GM21515 (cell line): Measurements from ENCODE around the gene NCKAP5.

Experiments used
- ATAC-seq: cut with Tn5 transposase; IDR thresholded peaks from one replicate; pipeline ENCODE4 v1.9.1; 2021; ENCODE audit not compliant: unreplicated experiment

Gene NCKAP5

DNA sequence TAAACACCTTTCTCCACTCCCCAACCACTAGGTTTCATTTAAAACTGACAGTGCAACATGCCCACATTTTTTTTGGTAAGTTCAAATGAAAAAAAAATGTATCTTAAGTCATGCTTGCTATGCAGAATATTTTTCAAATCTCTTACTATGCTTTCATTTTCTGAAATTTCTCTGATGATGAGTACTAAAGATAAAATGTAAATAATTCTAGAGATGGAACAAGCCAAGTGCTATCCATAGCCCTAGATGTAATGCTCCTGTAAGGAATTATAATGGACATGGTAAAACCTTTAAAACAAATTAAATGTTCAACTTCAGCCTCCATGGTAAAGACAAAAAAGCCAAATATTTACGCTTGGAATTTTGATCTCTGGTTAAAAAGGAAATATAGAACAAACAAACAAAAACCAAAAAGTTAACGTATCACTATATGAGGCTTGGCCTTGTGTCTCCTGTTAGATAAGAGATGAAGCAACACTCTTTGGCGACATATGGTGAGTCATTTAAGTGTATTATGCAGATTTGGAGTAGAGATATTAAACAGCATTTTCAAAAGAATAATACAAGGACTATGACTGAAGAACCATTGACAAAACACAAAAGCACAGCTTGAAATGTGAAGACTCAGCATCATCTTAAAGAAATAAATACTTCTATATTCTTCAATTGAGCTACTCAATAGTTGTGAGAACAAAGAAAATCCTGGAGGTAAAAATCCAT is 506.2 kb downstream of the NCKAP5 start:
- ATAC-seq = no peak

GRCh38 chr2:133054297-133054696 is 514.0 kb downstream of the NCKAP5 start:
- ATAC-seq = no peak

DNA sequence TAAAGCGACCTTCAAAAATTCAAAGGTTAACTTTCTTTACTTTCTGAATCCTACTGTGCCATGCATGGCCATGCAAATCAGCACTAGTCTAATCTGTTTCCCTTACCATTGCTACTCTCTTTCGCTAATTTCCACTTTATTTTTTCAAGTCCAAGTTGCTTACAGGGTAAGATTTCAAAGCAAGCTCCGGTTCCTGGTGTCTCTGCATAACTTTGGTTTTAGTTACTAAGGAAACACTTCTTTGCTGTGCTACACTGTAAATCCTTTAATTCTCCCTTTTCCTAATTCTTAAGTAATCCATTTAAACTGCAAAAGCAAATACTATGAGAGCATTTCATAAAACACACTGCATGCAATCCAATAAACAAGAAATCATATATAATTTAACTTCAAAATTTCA is 514.7 kb downstream of the NCKAP5 start:
- ATAC-seq = no peak

- no peak for ATAC-seq
Observed at GRCh38 chr2:133045787-133046186, 522.5 kb downstream of the NCKAP5 start.

- ATAC-seq = no peak
Observed at GRCh38 chr2:133044556-133044955, 523.7 kb downstream of the NCKAP5 start.

GRCh38 chr2:133040170-133040569 is 528.1 kb downstream of the NCKAP5 start:
- no peak for ATAC-seq

DNA sequence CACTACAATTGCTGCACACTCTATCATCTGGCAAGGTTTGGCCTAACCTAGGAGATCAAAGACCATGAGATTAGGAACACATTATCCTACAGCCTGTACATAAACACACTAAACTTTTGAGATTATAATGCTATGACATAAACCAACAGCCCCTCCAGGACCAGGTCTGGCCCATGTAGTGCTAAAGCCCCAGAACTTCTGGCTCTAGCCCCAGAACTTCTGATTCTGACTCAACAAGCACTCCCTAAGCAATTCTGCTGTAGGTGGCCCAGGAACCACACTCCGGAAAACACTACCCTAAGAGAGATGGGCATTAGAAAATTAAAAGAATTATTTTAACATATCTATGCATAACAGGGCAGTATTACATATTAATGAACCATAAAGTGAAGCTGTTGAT is 528.7 kb downstream of the NCKAP5 start:
- no peak for ATAC-seq

- no peak for ATAC-seq
Observed at GRCh38 chr2:133026536-133027177, 541.6 kb downstream of the NCKAP5 start.

GRCh38 chr2:133025004-133025403 is 543.3 kb downstream of the NCKAP5 start:
- ATAC-seq = no peak

DNA sequence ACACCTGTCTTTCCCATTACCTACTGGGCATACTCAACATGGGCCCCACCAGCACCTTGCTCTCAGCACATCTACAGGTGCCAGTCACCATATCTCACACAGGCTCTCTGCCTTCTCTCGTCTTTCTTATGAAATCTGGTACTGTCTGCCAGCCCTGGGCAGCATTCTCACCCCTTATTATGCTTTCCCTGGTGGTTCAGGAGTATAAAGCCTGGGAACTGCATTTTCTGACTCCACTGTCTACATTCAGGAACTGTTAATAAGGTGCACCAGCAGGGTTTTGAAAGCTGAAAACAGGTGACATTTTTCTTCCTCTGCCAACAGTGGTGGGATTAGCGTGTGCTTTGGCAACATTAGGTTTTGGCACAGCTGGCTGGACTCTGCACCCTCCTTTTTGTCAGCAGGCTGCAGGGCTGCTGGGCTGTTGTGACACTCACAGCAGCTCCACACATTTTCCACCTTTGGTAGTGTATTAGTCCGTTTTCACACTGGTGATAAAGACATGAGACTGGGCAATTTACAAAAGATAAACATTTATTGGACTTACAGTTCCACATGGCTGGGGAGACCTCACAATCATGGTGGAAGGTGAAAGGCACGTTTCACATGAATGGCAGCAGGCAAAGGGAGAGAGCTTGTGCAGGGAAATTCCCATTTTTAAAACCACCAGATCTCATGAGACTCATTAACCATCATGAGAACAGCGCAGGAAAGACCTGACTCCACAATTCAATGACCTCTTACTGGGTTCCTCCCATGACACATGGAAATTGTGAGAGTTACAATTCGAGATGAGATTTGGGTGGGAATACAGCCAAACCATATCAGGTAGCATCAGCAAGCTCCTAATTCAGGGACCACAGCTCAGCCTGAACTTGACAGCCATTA is 555.2 kb downstream of the NCKAP5 start:
- ATAC-seq = no peak

GRCh38 chr2:133004623-133005022 is 563.6 kb downstream of the NCKAP5 start:
- ATAC-seq = no peak

DNA sequence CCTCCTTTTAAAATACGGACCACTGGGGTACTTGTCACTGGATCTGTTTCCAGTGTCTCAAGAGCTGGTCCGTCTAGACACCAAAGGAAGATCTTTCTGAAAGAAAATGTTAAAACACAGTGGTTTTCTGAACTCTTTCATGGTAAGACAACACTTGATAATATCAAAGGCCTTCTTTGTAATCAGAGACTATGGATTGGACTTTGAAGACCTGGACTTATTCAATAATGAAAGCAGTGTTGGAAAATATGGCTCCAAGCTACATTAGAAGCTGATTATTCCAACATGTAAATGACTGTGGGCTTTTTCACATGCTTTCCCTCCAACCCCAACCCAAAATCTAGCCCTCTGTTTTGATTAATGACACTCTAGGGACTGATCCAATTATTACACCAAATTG is 568.8 kb downstream of the NCKAP5 start:
- no peak for ATAC-seq

DNA sequence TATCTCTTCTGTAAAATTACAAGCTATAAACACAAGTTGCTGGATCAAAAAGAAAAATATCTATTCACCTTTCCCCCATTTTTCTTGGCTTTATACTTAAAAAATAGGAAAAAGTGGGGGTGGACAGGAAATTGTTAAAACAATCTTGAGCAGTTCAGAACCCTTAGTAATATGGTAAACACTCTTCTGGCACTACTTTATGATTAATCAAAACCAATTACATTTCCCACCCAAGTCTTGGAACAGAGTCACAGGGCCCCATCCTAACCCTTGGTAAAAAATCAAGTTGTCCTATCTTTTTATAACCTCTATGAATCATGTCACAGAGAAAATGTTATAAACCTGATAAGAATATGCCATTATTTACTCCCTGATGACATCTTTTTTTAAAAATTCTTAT is 570.0 kb downstream of the NCKAP5 start:
- no peak for ATAC-seq

DNA sequence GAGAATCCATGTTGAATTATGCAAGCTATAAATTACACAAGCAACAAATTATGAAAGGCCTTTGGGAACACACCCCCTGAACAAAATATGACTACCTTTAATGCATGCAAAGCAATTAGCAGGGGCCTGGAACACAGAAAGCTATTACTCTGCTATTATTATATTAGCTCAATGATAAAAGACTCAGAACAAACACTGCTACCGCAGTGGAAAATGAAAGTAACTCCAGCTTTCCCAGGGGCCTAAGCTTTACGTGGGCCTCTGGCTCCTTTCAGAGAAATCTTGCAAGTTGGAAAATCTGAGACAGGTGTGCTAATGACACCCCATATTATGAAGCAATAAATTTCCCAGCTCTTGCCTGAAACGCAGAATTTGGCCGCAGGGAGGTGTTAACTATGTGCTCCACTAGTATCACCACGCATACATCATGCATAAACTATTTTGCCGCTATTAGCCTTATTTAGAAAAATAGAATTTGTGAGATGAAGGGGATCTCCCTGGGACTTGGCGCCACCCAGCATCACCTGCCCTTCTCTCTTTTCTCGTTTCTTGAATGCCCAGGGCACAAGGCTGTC is 576.7 kb downstream of the NCKAP5 start:
- no peak for ATAC-seq

DNA sequence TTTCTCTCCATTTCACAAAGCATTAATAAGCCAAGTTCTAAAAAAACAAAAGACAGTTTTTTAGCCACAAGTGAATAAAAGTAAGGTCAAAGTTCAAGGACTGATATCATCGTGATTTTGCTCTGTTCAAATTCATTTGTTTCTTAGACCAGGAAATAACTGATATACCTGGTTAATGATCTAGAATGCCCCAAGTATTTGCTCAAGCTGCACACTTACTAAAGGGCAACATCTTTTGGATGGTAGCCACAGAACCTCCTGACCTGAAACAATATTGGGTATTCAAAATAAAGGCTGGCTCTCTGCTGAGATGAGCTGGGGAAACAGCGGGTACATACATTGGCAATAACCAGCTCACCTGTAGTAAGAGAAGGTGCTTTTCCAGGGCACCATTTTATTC is 583.5 kb downstream of the NCKAP5 start:
- no peak for ATAC-seq

GRCh38 chr2:132980304-132980703 is 588.0 kb downstream of the NCKAP5 start:
- no peak for ATAC-seq

GRCh38 chr2:132979339-132980093 is 588.7 kb downstream of the NCKAP5 start:
- ATAC-seq = no peak

DNA sequence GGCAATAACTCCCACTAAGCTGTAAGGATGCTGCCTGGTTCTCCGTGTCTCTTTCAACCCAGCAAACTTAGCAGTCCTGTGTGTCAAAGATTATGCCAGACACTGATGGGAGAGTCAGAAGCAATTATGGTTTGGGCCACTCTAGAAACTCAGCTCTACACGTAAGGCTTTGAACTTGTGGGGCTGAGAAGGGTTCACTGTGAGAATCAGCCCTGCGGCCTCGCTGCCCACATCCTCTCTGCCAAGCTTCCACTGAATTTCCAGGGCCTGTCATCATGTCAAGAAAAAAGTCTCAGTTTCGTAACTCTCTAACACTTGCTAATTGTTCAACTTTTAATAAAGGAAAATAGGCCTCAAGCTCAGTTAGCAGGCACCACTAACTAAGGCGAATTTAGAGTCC is 589.4 kb downstream of the NCKAP5 start:
- no peak for ATAC-seq

- no peak for ATAC-seq
Observed at GRCh38 chr2:132977812-132978529, 590.3 kb downstream of the NCKAP5 start.
